DOHH2 (cell line): ENCODE data around the gene CHN2.

Source experiments
- H3F3A ChIP-seq: fragments of 200-600 bp; sonication (generic), shearing (Covaris generic); 2 replicates; pipeline ENCODE4 v1.6.0; 2016; ENCODE audit warnings: antibody characterized with exemption, mild to moderate bottlenecking; ENCODE audit not compliant: control insufficient read depth, insufficient read depth
- H3K27ac ChIP-seq: fragments of 200-600 bp; sonication (generic); 2 replicates; pipeline ENCODE4 v1.5.1; 2014; ENCODE audit warnings: low read depth, mild to moderate bottlenecking, low read length, moderate library complexity
- H3K27me3 ChIP-seq: fragments of 200-600 bp; sonication (generic); 2 replicates; pipeline ENCODE4 v1.6.1; 2014; ENCODE audit warnings: mild to moderate bottlenecking, low read length, mixed read lengths; ENCODE audit not compliant: control insufficient read depth
- H3K36me3 ChIP-seq: fragments of 200-600 bp; sonication (generic); 2 replicates; pipeline ENCODE4 v1.6.1; 2014; ENCODE audit warnings: mild to moderate bottlenecking, low read length, moderate library complexity, mixed read lengths; ENCODE audit not compliant: control insufficient read depth
- H3K4me1 ChIP-seq: fragments of 200-600 bp; sonication (generic); 2 replicates; pipeline ENCODE4 v1.6.1; 2014; ENCODE audit warnings: mild to moderate bottlenecking, low read length, mixed read lengths; ENCODE audit not compliant: control insufficient read depth
- H3K4me2 ChIP-seq: fragments of 200-600 bp; sonication (generic); 2 replicates; pipeline ENCODE4 v1.6.0; 2014; ENCODE audit warnings: mild to moderate bottlenecking, low read length, moderate library complexity
- H3K4me3 ChIP-seq: fragments of 200-600 bp; sonication (generic); 2 replicates; pipeline ENCODE4 v1.5.1; 2014; ENCODE audit warnings: mild to moderate bottlenecking, low read length, mixed read lengths
- H3K79me2 ChIP-seq: fragments of 200-600 bp; sonication (generic); 2 replicates; pipeline ENCODE4 v1.6.1; 2014; ENCODE audit warnings: mild to moderate bottlenecking, low read length, mixed read lengths; ENCODE audit not compliant: control insufficient read depth
- H3K9me2 ChIP-seq: fragments of 200-600 bp; sonication (generic); replicated peaks from 2 replicates; pipeline ENCODE4 v1.6.1; 2014; ENCODE audit warnings: mild to moderate bottlenecking, low read length, mixed read lengths; ENCODE audit not compliant: control insufficient read depth
- H3K9me3 ChIP-seq: fragments of 200-600 bp; sonication (generic); 2 replicates; pipeline ENCODE4 v1.6.1; 2014; ENCODE audit warnings: antibody characterized with exemption, low read length, mixed read lengths; ENCODE audit not compliant: control insufficient read depth, insufficient read depth
- H4K20me1 ChIP-seq: fragments of 200-600 bp; sonication (generic); 2 replicates; pipeline ENCODE4 v1.6.0; 2014; ENCODE audit warnings: low read depth, mild to moderate bottlenecking, antibody characterized with exemption, low read length, moderate library complexity; ENCODE audit not compliant: control insufficient read depth, insufficient read depth
- CTCF ChIP-seq: fragments of 200-600 bp; sonication (generic); IDR thresholded peaks from one replicate; pipeline ENCODE4 v1.5.1; 2014; ENCODE audit warnings: antibody characterized with exemption, mild to moderate bottlenecking, low read depth, low read length; ENCODE audit not compliant: poor library complexity, severe bottlenecking
- EZH2phosphoT487 ChIP-seq: fragments of 200-600 bp; sonication (generic); IDR thresholded peaks from 2 replicates; pipeline ENCODE4 v1.6.1; 2017; ENCODE audit warnings: borderline replicate concordance, mild to moderate bottlenecking, antibody characterized with exemption, low read length, moderate library complexity, mixed read lengths

Gene CHN2

GRCh38 chr7:29459589-29459988, 265.0 kb downstream of the CHN2 start:
- TF ChIP-seq CTCF (no peak), EZH2phosphoT487 (no peak)
- Histone ChIP-seq H3K4me3 (no peak overlapping the region), H3K4me1 (no peaks in the 10 kb centered on the region), H3F3A (no peaks in the 10 kb centered on the region), H3K9me2 (no peaks in the 10 kb centered on the region), H3K27ac (no peak overlapping the region), H3K4me2 (no peak overlapping the region), H3K79me2 (no peaks in the 10 kb centered on the region), H3K36me3 (no peaks in the 10 kb centered on the region), H3K9me3 (no peaks in the 10 kb centered on the region), H4K20me1 (no peaks in the 10 kb centered on the region), H3K27me3 (0 out of 2 replicates have a peak, but pooled peaks cover under 1% of the 10 kb centered on the region)

GRCh38 chr7:29461996-29462395, 267.4 kb downstream of the CHN2 start:
- TF ChIP-seq EZH2phosphoT487 = no peak
- TF ChIP-seq CTCF = no peak
- no peaks in the 10 kb centered on the region for H3K9me2 ChIP-seq
- H3K4me1 ChIP-seq = no peaks in the 10 kb centered on the region
- no peak overlapping the region for H3K27ac ChIP-seq
- no peak overlapping the region for H3K4me3 ChIP-seq
- H3K27me3 ChIP-seq = 0 out of 2 replicates have a peak, but pooled peaks cover 3% of the 10 kb centered on the region
- no peaks in the 10 kb centered on the region for H3F3A ChIP-seq
- H3K79me2 ChIP-seq = no peaks in the 10 kb centered on the region
- H3K9me3 ChIP-seq = no peaks in the 10 kb centered on the region
- no peaks in the 10 kb centered on the region for H3K36me3 ChIP-seq
- H4K20me1 ChIP-seq = no peaks in the 10 kb centered on the region
- no peak overlapping the region for H3K4me2 ChIP-seq

GRCh38 chr7:29463504-29464158, 269.1 kb downstream of the CHN2 start:
- Histone ChIP-seq H3K4me2 (no peak overlapping the region), H3K9me2 (no peaks in the 10 kb centered on the region), H3K27ac (no peak overlapping the region), H3K36me3 (no peaks in the 10 kb centered on the region), H3K27me3 (0 out of 2 replicates have a peak, but pooled peaks cover 3% of the 10 kb centered on the region), H3K4me3 (no peak overlapping the region), H3K79me2 (no peaks in the 10 kb centered on the region), H3F3A (no peaks in the 10 kb centered on the region), H3K9me3 (no peaks in the 10 kb centered on the region), H3K4me1 (no peaks in the 10 kb centered on the region), H4K20me1 (no peaks in the 10 kb centered on the region)
- TF ChIP-seq CTCF = no peak
- no peak for TF ChIP-seq EZH2phosphoT487
